Cardiac fibroblast (primary cell): ENCODE measurements around the gene JAK1.

Experiments used
- DNase-seq, 2 donors: peaks; one replicate each; pipeline versions ENCODE4 v3.0.0 to v3.0.0-alpha.2; 2010; ENCODE audit warnings: low read depth in 2 of 2
- H3K4me3 ChIP-seq, 2 donors: replicated peaks in 1 of 2; 1 replicate in 1 of 2; 2 replicates in 1 of 2; pipeline ENCODE4 v1.5.1; 2011; ENCODE audit warnings: low read depth in 2 of 2, low read length in 2 of 2, mild to moderate bottlenecking in 2 of 2, moderate library complexity in 1 of 2
- CTCF ChIP-seq: IDR thresholded peaks from one replicate; pipeline ENCODE4 v1.5.1; 2011; ENCODE audit warnings: low read depth, mild to moderate bottlenecking, low read length, inconsistent platforms

The JAK1 gene

GRCh38 chr1:64854674-64855073 is 111.7 kb downstream of the JAK1 start:
- H3K4me3 ChIP-seq: no peak overlapping the region
- no peak for TF ChIP-seq CTCF
- DNase-seq: no peak

GRCh38 chr1:64851664-64852063 is 114.7 kb downstream of the JAK1 start:
- H3K4me3 ChIP-seq: no peak overlapping the region
- no peak for DNase-seq
- no peak for TF ChIP-seq CTCF

GRCh38 chr1:64850846-64851245 is 115.5 kb downstream of the JAK1 start:
- no peak for TF ChIP-seq CTCF
- DNase-seq: no peak
- no peak overlapping the region for H3K4me3 ChIP-seq

GRCh38 chr1:64849942-64850341 is 116.4 kb downstream of the JAK1 start:
- no peak for TF ChIP-seq CTCF
- DNase-seq: no peak
- H3K4me3 ChIP-seq: no peak overlapping the region

GRCh38 chr1:64848803-64849202 is 117.5 kb downstream of the JAK1 start:
- DNase-seq: no peak
- TF ChIP-seq CTCF: no peak
- H3K4me3 ChIP-seq: no peak overlapping the region

- H3K4me3 ChIP-seq: no peak overlapping the region
- no peak for DNase-seq
- TF ChIP-seq CTCF: no peak
Measured at GRCh38 chr1:64848136-64848535, 118.2 kb downstream of the JAK1 start.

GRCh38 chr1:64847666-64848065 is 118.7 kb downstream of the JAK1 start:
- TF ChIP-seq CTCF: no peak
- DNase-seq: no peak
- H3K4me3 ChIP-seq: no peak overlapping the region
